ENCODE data around the gene RTL1.

Gene RTL1

DNA sequence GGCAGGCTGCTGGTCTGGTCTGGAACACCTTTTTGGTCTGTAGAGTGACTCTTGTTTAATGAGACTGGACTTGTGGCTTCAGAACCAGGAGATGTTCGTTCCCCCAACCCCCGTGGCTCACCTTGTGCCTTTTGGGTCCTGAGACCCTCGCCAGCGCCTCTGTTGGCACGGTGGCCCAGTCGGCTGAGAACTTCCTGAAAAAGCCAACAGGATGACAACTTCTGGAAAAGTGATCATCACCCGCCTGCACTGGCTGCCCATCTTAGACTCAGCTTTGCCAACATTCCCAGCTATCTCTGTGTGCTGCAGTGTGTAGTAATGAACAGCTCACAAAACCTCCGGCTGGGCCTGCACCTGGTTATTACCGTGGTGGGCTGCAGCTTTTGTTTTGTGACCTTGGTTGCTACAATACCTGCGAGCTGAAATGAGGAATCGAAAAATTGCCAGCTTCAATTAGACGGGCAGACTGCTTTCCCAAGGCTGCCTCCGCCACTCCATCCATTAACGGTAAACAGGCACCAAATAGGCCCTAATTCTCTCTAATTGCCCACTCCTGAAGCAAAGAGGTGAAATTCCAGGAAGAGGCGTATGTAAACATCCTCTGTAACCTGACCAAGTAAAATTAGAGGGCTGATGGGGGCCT lies 61.6 kb downstream of the RTL1 start:
- peak overlapping the region in 10 of 11 experiments; percentile 35 to 94 (median 84); a peak in 17 of 22 replicates for H3K4me2 ChIP-seq
- no peak overlapping the region for H3K27ac ChIP-seq
- H3K9ac ChIP-seq, result no peak overlapping the region
- H3K4me1 ChIP-seq, result peaks cover 18 to 60% (median 42%) of the 10 kb centered on the region in 10 experiments
- no peaks in the 10 kb centered on the region for H3K9me3 ChIP-seq (replicated peaks in 1 of 11)
- peaks cover 0 to 10% (median 0%) of the 10 kb centered on the region in 11 experiments; a peak in 2 of 22 replicates for H3K27me3 ChIP-seq
- no peak overlapping the region for H3K4me3 ChIP-seq
- no peaks in the 10 kb centered on the region for H3K36me3 ChIP-seq
- H4K20me1 ChIP-seq, result no peaks in the 10 kb centered on the region; a peak in 1 of 22 replicates
- TF ChIP-seq Cebpa-rat (IDR thresholded peaks at IDR 0.05), result no peak

DNA sequence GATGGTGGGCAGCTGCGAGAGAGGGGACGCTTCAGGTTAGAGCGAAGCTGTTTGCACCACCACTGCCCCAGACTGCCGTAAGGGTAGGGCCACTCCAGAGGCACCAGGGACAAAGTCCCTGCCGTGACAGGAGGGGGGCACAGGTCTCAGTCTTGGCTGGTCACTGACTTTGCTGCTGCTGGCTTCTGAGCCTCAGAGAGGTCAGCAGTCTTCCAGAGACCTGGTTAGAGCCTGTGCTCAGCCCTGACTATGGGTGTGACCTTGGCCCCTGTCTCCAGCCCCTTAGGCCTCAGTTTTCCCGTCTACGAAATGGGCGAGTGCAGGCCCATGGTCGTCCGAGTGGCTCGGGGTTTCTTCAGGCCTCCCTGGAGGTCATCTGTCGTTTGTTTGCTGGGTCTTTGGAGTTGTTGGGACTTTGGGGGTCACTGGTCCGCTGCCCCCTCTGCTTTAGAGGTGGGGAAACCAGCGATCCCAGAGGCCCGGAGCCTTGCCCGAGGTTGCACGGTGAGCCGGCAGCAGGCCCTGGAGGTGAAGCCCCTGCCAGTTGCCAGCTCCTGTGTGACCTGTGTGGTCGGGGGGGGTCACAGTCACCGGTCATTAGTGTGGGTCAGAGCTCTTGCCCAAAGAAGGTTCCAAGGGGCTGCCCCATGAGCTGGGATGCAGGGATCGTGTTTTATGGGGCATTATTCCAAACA lies 62.3 kb downstream of the RTL1 start:
- Histone ChIP-seq H3K4me3 (no peak overlapping the region), H3K27me3 (peaks cover 0 to 10% (median 0%) of the 10 kb centered on the region in 11 experiments; a peak in 2 of 22 replicates), H3K4me2 (peak overlapping the region in 9 of 11 experiments; percentile 71 to 94 (median 85); a peak in 13 of 22 replicates), H3K27ac (no peak overlapping the region), H3K4me1 (peaks cover 18 to 61% (median 45%) of the 10 kb centered on the region in 10 experiments), H3K36me3 (no peaks in the 10 kb centered on the region), H4K20me1 (no peaks in the 10 kb centered on the region; a peak in 1 of 22 replicates), H3K9me3 (replicated peaks in 1 of 11) (no peaks in the 10 kb centered on the region), H3K9ac (no peak overlapping the region)
- TF ChIP-seq Cebpa-rat (IDR thresholded peaks at IDR 0.05), result no peak

DNA sequence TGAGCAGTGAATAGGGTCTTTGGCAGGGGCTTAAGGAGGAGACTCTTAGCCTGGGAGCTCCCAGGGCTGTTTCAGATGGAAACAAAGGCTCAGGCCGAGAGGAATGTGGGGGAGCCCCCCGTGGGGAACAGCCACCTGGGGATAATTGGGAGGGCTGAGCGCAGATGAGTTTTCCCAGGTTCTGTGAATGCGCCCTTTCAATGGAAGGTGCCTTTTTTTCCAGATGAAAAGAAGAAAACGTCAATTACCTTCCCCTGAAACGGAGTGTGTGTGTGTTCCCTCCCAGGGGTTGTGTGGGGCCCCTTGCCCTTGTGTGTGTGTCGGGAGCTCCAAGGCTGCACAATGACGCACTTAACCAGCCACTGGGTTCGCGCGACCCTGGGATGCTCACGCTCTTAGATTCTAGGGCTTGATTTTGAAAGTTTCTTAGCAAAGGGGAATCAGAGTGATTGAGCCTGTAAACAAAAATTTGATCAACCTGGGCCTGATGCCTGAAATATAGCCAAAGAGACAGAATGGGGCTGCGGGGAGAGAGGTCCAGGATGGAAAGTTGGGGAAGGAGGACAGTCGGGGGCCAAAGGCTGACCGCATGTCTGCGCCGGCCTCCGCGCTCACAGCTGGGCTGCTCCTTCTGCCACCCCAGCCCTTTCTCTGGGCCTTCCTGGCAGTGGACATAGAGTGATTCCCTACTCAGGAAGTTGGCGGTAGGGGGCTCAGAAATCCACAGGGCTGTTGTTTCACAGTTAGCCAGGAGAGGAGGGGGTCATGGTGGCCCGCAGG lies 63.0 kb downstream of the RTL1 start:
- Histone ChIP-seq H3K9ac (no peak overlapping the region; a peak in 1 of 22 replicates), H3K4me2 (peak overlapping the region in 1 of 11 experiments; percentile 14; a peak in 2 of 22 replicates), H3K36me3 (no peaks in the 10 kb centered on the region), H4K20me1 (no peaks in the 10 kb centered on the region; a peak in 1 of 22 replicates), H3K27me3 (peaks cover 0 to 10% (median 0%) of the 10 kb centered on the region in 11 experiments; a peak in 2 of 22 replicates), H3K27ac (no peak overlapping the region), H3K4me1 (peaks cover 18 to 66% (median 53%) of the 10 kb centered on the region in 10 experiments), H3K4me3 (no peak overlapping the region), H3K9me3 (replicated peaks in 1 of 11) (no peaks in the 10 kb centered on the region)
- no peak for TF ChIP-seq Cebpa-rat (IDR thresholded peaks at IDR 0.05)

DNA sequence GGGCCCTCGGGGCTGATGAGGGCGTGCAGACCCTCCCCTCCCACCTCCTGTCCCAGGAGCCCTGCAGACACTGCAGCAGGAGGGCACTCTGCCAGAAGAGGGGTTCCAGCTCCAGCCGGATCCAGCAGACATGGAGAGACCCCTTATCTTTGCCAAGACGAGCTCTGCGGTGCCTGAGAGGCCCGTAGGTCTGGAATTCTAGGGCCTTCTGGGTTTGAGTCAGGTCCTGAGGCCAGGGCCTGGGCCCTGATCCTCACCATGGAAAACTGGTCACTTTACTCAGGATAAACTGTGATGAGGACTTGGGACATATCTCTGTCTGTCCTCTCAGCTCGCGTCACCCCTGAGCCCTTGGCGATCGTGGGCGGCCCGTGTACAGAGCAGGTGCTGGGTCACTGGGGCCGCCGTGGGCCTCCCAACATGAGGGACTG lies 63.8 kb downstream of the RTL1 start:
- H3K27me3 ChIP-seq, result peaks cover 0 to 10% (median 0%) of the 10 kb centered on the region in 11 experiments; a peak in 2 of 22 replicates
- H3K4me2 ChIP-seq, result no peak overlapping the region
- no peak overlapping the region for H3K27ac ChIP-seq
- H3K9me3 ChIP-seq (replicated peaks in 1 of 11), result no peaks in the 10 kb centered on the region
- no peak overlapping the region for H3K4me3 ChIP-seq
- peaks cover 18 to 74% (median 60%) of the 10 kb centered on the region in 10 experiments for H3K4me1 ChIP-seq
- no peak for TF ChIP-seq Cebpa-rat (IDR thresholded peaks at IDR 0.05)
- no peaks in the 10 kb centered on the region; a peak in 1 of 22 replicates for H4K20me1 ChIP-seq
- no peak overlapping the region for H3K9ac ChIP-seq
- no peaks in the 10 kb centered on the region for H3K36me3 ChIP-seq

DNA sequence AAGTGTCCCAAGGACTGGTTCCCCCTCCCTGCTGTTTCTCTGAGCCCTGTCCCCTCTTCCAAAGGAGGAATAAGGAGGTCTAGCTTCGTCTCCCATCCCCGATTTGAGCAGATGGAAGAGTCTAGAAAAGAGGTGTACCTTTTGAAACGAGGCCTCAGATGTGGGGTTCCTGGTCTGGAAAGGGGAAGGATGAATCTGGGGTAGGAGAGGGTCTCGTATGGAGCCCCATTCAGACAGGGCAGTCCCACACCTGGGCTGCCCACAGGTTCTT lies 64.3 kb downstream of the RTL1 start:
- H3K4me3 ChIP-seq, result no peak overlapping the region
- no peaks in the 10 kb centered on the region for H3K9me3 ChIP-seq (replicated peaks in 1 of 11)
- peaks cover 18 to 76% (median 60%) of the 10 kb centered on the region in 10 experiments for H3K4me1 ChIP-seq
- H3K9ac ChIP-seq, result no peak overlapping the region
- H3K27ac ChIP-seq, result no peak overlapping the region
- no peaks in the 10 kb centered on the region for H3K36me3 ChIP-seq
- H3K4me2 ChIP-seq, result no peak overlapping the region
- no peak for TF ChIP-seq Cebpa-rat (IDR thresholded peaks at IDR 0.05)
- no peaks in the 10 kb centered on the region; a peak in 1 of 22 replicates for H4K20me1 ChIP-seq
- peaks cover 0 to 10% (median 0%) of the 10 kb centered on the region in 11 experiments; a peak in 2 of 22 replicates for H3K27me3 ChIP-seq

DNA sequence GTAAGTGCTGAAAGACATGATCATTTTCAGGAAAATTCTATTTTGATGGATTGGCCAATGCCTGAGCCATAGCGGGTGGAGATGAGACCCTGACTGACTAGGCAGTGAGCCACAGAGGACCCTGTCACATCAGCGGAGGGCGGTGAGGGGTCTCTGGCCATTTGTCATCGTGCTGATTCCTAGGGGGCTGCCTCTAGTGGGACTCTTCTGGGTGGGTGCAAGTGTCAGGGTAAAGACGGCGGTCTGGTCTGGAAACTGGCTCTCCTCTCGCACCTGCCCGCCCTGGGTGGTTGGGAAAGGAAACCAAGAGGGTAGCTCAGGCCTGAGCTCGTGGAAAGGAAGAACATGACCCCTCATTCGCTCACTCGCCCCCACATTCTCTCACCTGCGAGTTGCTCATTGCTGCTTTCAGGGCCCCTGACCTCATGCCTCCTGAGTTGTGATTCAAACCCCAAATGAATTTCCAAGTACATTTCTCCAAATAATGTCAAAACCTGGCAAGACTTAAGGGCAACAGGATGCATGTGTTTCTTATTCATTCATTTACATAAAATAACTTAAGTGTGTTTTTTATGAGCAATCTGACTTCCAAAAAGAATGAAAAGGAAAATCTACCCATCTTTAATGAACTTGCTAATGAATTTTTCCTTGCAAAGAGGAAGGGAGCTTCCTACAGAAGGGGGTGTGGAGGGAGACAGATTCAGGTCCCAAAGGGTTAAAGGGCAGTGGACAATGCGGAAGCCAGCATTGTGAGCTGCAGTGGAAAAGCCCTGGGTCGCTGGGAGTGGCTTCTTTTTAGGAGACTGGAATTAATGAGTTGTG lies 64.8 kb downstream of the RTL1 start:
- H3K27me3 ChIP-seq, result peaks cover 0 to 8% (median 0%) of the 10 kb centered on the region in 11 experiments; a peak in 2 of 22 replicates
- H3K36me3 ChIP-seq, result no peaks in the 10 kb centered on the region
- H4K20me1 ChIP-seq, result no peaks in the 10 kb centered on the region; a peak in 1 of 22 replicates
- no peak for TF ChIP-seq Cebpa-rat (IDR thresholded peaks at IDR 0.05)
- peak overlapping the region in 2 of 11 experiments; percentile 6 to 10; a peak in 2 of 22 replicates for H3K4me2 ChIP-seq
- H3K9me3 ChIP-seq (replicated peaks in 1 of 11), result no peaks in the 10 kb centered on the region
- no peak overlapping the region for H3K4me3 ChIP-seq
- H3K4me1 ChIP-seq, result peaks cover 15 to 70% (median 55%) of the 10 kb centered on the region in 10 experiments
- no peak overlapping the region for H3K27ac ChIP-seq
- no peak overlapping the region for H3K9ac ChIP-seq

DNA sequence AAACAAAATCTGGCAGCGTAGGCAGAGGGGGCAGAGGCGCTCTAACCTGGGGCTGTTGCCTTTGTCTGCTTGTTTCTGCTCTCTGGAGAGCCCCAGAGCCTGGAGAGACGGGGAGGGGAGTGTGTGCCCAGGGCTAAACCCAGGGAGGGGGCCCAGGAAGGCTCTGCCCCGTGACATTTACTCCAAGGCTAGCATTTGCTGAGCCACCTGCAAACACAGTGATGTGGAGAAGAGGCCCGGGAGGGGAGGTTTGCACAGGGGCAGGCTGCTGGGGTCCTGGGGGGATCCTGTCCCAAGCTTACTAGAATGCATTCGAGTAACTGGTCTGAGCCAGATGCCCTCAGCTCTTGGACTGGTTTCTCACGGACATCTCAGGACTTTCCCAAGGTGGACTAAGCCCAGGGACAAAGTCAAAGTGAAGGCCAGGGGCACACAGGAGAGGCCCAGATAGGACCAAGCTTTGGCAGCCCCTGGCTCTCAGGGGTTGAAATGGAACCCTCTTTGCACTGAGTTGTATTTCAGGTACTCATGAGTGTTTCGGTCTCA lies 65.6 kb downstream of the RTL1 start:
- no peaks in the 10 kb centered on the region; a peak in 1 of 22 replicates for H4K20me1 ChIP-seq
- H3K4me2 ChIP-seq, result peak overlapping the region in 7 of 11 experiments; percentile 5 to 78 (median 25); a peak in 6 of 22 replicates
- H3K27ac ChIP-seq, result no peak overlapping the region
- peaks cover 7 to 62% (median 46%) of the 10 kb centered on the region in 10 experiments for H3K4me1 ChIP-seq
- no peak for TF ChIP-seq Cebpa-rat (IDR thresholded peaks at IDR 0.05)
- no peak overlapping the region for H3K9ac ChIP-seq
- H3K36me3 ChIP-seq, result no peaks in the 10 kb centered on the region
- H3K9me3 ChIP-seq (replicated peaks in 1 of 11), result peaks cover 0 to 2% (median 0%) of the 10 kb centered on the region in 11 experiments; a peak in 1 of 22 replicates
- no peaks in the 10 kb centered on the region; a peak in 1 of 22 replicates for H3K27me3 ChIP-seq
- no peak overlapping the region for H3K4me3 ChIP-seq

Measured in BLaER1 treated with 17β-estradiol and CSF1 and Interleukin-3, amounts not matched to agents 10 nM and 100 nM (cell line).